BE2C (cell line): Measurements from ENCODE around the gene STX18.

Experiments used
- DNase-seq: peaks from one replicate; pipeline ENCODE4 v3.0.0-alpha.2; 2020
- H3K27me3 ChIP-seq: fragments of 250-450 bp; sonication (Bioruptor Pico); 2 replicates; pipeline ENCODE4 v1.5.1; 2020; ENCODE audit warnings: mild to moderate bottlenecking
- H3K36me3 ChIP-seq: fragments of 250-450 bp; sonication (Bioruptor Pico); 2 replicates; pipeline ENCODE4 v1.5.1; 2020; ENCODE audit warnings: mild to moderate bottlenecking
- H3K4me1 ChIP-seq: fragments of 250-450 bp; sonication (Bioruptor Pico); 2 replicates; pipeline ENCODE4 v1.5.1; 2020
- H3K4me3 ChIP-seq: 2 replicates; pipeline ENCODE4 v1.5.1; 2011; ENCODE audit warnings: low read depth, low read length
- H3K9me3 ChIP-seq: fragments of 250-450 bp; sonication (Bioruptor Pico); 2 replicates; pipeline ENCODE4 v1.5.1; 2020
- CTCF ChIP-seq: IDR thresholded peaks from 2 replicates; pipeline ENCODE4 v1.5.1; 2012; ENCODE audit warnings: mild to moderate bottlenecking, low read depth, low read length

The STX18 gene

GRCh38 chr4:4408576-4409335 lies 133.1 kb downstream of the STX18 start:
- no peak for TF ChIP-seq CTCF
- peaks cover 65% of the 10 kb centered on the region for H3K36me3 ChIP-seq
- H3K27me3 ChIP-seq, result no peaks in the 10 kb centered on the region
- H3K4me1 ChIP-seq, result peaks cover 29% of the 10 kb centered on the region
- H3K4me3 ChIP-seq, result no peak overlapping the region
- no peaks in the 10 kb centered on the region for H3K9me3 ChIP-seq
- DNase-seq, result no peak

- H3K9me3 ChIP-seq, result no peaks in the 10 kb centered on the region
- H3K27me3 ChIP-seq, result no peaks in the 10 kb centered on the region
- no peak for DNase-seq
- no peak overlapping the region for H3K4me3 ChIP-seq
- peaks cover 66% of the 10 kb centered on the region for H3K36me3 ChIP-seq
- peaks cover 29% of the 10 kb centered on the region for H3K4me1 ChIP-seq
- TF ChIP-seq CTCF, result no peak
Observed at GRCh38 chr4:4408132-4408523, 133.7 kb downstream of the STX18 start.

- Histone ChIP-seq H3K4me3 (no peak overlapping the region), H3K4me1 (peaks cover 35% of the 10 kb centered on the region), H3K36me3 (peaks cover 67% of the 10 kb centered on the region), H3K27me3 (no peaks in the 10 kb centered on the region), H3K9me3 (no peaks in the 10 kb centered on the region)
- no peak for DNase-seq
- TF ChIP-seq CTCF, result no peak
Observed at GRCh38 chr4:4407299-4408131, 134.3 kb downstream of the STX18 start.

GRCh38 chr4:4406455-4407298 lies 135.2 kb downstream of the STX18 start:
- DNase-seq, result peak; percentile 93
- no peak overlapping the region for H3K4me3 ChIP-seq
- peaks cover 35% of the 10 kb centered on the region for H3K4me1 ChIP-seq
- TF ChIP-seq CTCF, result no peak
- H3K27me3 ChIP-seq, result no peaks in the 10 kb centered on the region
- H3K9me3 ChIP-seq, result no peaks in the 10 kb centered on the region
- peaks cover 63% of the 10 kb centered on the region for H3K36me3 ChIP-seq

GRCh38 chr4:4405358-4405962 lies 136.4 kb downstream of the STX18 start:
- no peak for TF ChIP-seq CTCF
- H3K4me1 ChIP-seq, result peaks cover 46% of the 10 kb centered on the region
- H3K4me3 ChIP-seq, result no peak overlapping the region
- H3K36me3 ChIP-seq, result peaks cover 61% of the 10 kb centered on the region
- H3K9me3 ChIP-seq, result no peaks in the 10 kb centered on the region
- DNase-seq, result no peak
- no peaks in the 10 kb centered on the region for H3K27me3 ChIP-seq
